NCI-H187 treated with DMSO at 0.1 percent for 48 hours (cell line): ENCODE measurements around the gene IFNLR1.
"Not testable (repeated sequence)": the region's sequence is repeated elsewhere in the genome, so short reads cannot be mapped to it uniquely, and the experiment has no call there.

Source experiments
- DNase-seq: peaks from one replicate; lab custom pipeline; 2025; lab: John Stamatoyannopoulos, UW

The IFNLR1 gene

GRCh38 chr1:24186993-24187790 is at the start of gene IFNLR1:
TSS of gene IFNLR1 (minus strand) at chr1:24187289. CDS start at chr1:24187248, 41 bp downstream.
- no peak for DNase-seq

- no peak for DNase-seq
Observed at GRCh38 chr1:24235921-24236788, 49.1 kb upstream of the IFNLR1 start.

GRCh38 chr1:24233684-24234600 is 46.9 kb upstream of the IFNLR1 start:
- no peak for DNase-seq

GRCh38 chr1:24231701-24232100 is 44.6 kb upstream of the IFNLR1 start:
- DNase-seq: no peak

DNA sequence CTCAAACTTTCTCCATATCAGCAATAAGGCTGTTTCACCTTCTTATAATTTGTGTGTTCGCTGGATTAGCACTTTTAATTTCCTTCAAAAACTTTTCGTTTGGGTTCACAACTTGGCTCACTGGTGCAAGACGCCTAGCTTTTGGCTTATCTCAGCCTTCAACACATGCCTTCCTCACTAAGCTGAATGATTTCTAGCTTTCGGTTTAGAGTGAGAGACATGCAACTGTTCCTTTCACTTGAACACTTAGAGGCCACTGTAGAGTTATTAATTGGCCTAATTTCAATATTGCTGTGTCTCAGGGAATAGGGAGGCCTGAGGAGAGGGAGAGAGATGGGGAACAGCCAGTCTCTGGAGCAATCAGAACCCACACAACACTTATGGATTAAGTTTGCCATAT is 41.2 kb upstream of the IFNLR1 start:
- no peak for DNase-seq

DNA sequence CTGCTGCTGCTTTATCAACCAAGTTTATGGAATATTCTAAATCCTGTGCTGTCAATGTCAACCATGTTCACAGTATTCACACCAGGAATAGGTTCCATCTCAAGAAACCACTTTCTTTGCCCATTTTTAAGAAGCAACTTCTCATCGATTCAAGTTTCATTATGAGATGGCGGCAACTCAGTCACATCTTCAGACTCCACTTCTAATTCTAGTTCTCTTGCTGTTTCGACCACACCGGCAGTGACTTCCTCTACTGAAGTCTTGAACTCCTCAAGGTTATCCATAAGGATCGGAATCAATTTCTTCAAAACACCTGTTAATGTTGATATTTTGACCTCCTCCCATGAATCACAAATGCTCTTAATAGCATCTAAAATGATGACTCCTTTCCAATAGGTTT is 39.7 kb upstream of the IFNLR1 start:
- no peak for DNase-seq

DNA sequence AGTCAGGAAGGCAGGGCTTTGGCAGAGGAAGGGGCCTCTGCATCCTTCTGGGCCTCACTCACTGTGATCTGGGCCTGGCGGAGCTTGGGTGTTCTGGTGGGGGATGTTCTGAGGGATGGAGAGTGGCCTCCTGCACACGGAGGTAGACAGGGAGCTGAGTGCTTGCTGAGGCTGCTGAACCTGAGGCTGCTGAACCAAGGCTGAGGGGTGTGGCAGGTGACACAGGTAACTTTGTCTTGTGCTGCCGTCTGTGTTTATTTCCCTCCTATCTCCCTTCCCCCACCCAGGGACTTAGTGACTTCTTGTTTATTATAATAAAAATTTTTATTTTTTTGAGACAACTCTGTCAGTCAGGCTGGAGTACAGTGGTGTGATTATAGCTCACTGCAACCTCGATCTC is 37.7 kb upstream of the IFNLR1 start:
- DNase-seq: no peak

- DNase-seq: no peak
Observed at GRCh38 chr1:24224086-24224485, 37.0 kb upstream of the IFNLR1 start.

DNA sequence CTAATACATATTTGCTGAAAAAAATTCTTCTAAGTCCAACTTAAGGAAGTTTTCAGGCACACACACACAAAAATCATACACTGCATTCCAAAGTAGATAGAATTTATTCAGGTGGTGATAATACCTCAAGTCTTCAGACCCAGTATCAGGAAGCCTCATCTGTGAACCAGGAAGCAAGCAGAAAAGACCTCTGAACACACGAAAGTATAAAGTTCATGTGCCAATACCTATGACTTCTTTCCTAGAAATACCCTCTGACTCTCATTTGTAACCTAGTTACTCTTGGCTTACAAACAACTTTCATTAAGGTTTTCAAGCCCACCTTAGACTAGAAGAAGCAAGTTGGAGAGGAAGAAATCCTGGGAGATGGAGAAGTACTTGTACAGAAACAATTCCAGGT is 35.7 kb upstream of the IFNLR1 start:
- DNase-seq: no peak

DNA sequence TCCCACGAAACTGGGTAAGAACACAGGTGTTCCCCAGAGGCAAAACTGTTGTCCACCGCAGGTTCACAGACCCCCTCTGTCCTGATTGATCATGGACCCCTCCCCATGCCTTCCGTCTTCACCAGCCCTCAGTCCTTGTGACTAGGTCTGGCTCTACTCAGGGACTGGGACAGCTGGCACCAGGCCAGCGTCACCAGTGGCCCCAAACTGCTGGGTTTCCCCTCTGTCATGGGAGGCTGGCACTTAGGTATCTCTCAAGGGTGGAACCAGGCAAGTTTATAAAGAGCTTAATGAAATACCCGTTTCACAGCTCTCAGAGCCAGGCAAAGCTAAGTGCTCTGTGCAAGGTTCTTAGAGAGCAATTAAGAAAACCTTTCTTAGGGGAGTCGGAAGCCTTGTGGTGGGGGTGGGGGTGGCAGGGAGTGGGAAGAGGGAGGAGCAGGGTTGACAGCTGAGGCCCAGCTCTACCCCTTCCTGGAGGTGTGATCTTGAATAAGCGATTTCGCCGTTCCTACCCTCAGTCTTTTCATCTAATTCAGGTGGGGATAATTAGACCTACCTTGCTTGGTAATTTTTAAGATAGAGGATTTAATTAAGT is 35.0 kb upstream of the IFNLR1 start:
- DNase-seq: no peak

DNA sequence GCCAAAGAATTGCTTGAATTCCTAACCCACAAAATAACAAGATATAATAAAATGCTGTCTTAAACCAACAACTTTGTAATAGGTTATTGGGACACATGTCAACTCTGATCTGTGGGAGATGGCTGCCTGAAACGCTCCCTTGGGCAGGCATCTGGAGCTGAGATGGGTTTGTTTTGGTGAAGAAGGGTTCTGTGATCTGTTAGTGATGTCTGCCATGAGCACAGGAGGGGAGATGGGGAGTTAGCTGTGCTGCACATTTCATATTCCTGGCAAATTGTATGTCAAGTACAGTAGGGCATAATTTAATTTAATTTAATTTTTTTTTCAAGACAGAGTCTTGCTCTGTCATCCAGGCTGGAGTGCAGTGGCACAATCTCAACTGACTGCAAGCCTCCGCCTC is 34.2 kb upstream of the IFNLR1 start:
- DNase-seq: no peak

DNA sequence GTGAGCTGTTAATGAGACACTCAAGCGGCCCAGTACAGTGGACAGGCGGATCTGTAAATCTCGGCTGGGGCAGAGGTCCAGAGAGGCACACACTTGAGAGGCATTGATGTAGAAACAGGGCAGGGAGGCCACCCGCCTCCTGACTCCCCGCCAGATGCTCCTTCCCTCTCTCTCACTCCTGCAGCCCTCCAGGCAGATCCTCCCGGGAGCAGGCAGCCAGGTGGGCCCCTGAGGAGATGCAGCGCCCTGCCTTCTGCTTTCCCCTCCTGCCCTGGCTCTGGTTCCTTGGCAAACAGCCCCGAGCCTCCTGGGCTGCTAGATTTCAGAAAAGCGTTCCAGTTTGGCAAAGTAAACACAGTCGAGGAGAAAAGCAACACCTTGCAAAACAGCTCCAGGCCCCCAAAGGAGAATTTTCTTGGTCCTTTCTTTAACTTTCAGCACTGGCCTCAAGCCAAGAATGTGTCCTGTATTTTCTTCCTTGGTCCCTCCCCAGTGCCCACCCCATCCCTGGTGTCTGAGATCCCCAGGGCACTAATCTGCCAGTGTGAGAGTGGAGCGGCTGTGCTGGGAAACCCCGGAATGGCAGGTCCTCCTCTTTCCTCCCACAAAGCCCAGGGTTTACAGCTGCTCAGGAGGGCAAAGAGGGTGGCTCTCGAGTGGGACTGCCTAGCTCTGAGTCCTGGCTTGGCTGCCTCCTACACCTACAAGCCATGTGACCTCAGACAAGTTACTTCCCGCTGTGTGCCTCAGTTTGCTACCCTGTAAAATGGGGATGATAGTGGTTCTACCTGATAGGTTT is 29.4 kb upstream of the IFNLR1 start:
- no peak for DNase-seq

DNA sequence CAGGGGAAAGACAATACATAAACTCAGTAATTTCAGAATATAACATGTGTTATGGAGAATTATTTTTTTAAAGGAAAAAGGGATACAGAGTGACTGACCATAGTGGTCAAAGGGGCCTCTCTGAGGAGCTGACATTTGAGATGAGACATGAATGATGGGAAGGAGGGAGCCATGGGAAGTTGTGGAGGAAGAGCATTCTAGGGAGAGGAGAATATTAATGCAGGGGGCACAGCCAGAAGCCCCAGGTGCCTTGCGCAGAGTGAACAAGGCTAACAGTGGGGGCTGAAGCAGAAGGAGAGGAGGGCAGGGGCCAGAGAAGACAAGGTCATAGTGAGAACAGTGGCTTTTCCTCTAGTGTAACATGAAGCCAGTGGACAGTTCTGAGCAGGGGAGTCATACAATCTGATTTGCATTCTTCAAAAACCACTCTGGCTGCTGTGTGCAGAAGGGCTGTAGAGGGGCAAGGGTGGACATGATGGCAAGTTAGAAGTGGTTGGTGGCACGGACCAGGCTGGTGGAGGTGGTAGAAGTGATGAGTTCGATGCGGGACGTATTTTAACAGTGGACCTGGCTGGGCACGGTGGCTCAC is 28.2 kb upstream of the IFNLR1 start:
- no peak for DNase-seq

DNA sequence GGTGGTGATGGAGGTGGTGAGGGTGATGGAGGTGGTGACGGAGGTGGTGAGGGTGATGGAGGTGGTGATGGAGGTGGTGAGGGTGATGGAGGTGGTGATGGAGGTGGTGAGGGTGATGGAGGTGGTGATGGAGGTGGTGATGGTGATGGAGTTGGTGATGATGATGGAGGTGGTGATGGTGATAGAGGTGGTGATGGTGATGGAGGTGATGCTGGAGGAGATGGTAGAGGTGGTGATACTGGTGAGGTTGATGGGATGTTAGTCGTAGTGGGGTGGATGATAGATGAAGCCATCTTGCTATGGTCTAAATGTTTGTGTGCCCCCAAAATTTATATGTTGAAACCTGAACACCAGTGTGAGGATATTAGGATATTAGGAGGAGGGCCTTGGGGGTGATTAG is 25.3 kb upstream of the IFNLR1 start:
- no peak for DNase-seq

DNA sequence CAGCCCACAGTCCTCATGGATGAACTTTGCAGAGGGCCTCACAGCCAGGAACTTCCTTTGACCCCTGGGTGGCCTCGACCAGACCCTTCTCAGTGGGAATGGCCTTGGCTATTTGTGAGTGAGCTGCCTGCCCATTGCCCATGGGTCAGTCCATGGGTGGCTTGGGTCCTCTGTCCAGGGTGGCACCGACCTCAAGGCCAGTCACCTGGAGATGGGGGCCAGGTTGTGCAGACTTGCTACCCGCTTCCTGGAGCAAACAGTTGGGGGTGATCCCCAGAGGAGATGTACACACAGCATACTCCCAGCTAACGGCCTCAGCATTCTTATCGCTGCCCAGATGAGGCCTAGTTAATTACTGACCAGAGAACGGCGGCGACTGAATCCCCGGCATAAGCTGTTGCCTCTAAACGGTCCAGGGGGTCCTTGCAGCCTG is 23.1 kb upstream of the IFNLR1 start:
- no peak for DNase-seq

GRCh38 chr1:24209097-24209496 is 22.0 kb upstream of the IFNLR1 start:
- no peak for DNase-seq

- no peak for DNase-seq
Observed at GRCh38 chr1:24207709-24208108, 20.6 kb upstream of the IFNLR1 start.

GRCh38 chr1:24207395-24207687 is 20.3 kb upstream of the IFNLR1 start:
- DNase-seq: not testable (repeated sequence)

- DNase-seq: no peak
Observed at GRCh38 chr1:24206516-24207394, 19.7 kb upstream of the IFNLR1 start.

GRCh38 chr1:24206083-24206464 is 19.0 kb upstream of the IFNLR1 start:
- no peak for DNase-seq
